ENCODE results near the gene KIF18B.

- TF ChIP-seq EP300 (IDR thresholded peaks at IDR 0.05): no peak
- TF ChIP-seq CTCF (IDR thresholded peaks at IDR 0.05): no peak
- TF ChIP-seq POLR2AphosphoS5 (IDR thresholded peaks at IDR 0.05): no peak
- no peak for TF ChIP-seq POLR2A (IDR thresholded peaks at IDR 0.05)
Measured at GRCh38 chr17:44961921-44962350, 14.4 kb upstream of the KIF18B start.

Measured in sigmoid colon (tissue), 4 donors.